Activated CD8-positive, alpha-beta memory T cell treated with anti-CD3 and anti-CD28 coated beads for 36 hours (primary cell): ENCODE results near the gene PHKG1. TPM values are rescaled to one million over a fixed set of nuclear protein-coding genes. Genes with fewer than 3 reads are reported as not detected.
"Not testable (repeated sequence)": the region's sequence is repeated elsewhere in the genome, so short reads cannot be mapped to it uniquely, and the experiment has no call there.

Experiments
- CTCF ChIA-PET: fragments of 350-600 bp; sonication (Branson Sonifier 250); formaldehyde crosslinking; loops from one replicate; lab custom pipeline; 2021; ENCODE audit warnings: antibody characterized with exemption; lab: Charles Lee
- POLR2A ChIA-PET: fragments of 350-600 bp; sonication (Branson Sonifier 250); formaldehyde crosslinking; loops from one replicate; lab custom pipeline; 2021; ENCODE audit warnings: antibody characterized with exemption; lab: Charles Lee
- total RNA-seq, 2 experiments: library from RNA; stranded (reverse); gene quantifications; one replicate each; pipeline ENCODE4 v1.2.3, GENCODE V29; 2021

Gene PHKG1
- total RNA-seq, 2 experiments from 2014 or later = 1.3 to 1.6 TPM

GRCh38 chr7:56091591-56091990 is 1.2 kb downstream of the PHKG1 start:
- POLR2A ChIA-PET = no interaction called here
- CTCF ChIA-PET = interaction anchor here (2.5 kb wide), 1 partner anchor 17 kb away, joined by 7 read pairs; no protein-coding TSS in a partner anchor

- POLR2A ChIA-PET = interaction anchor here (0.6 kb wide), 1 partner anchor 19 kb away, joined by 3 read pairs; the partner anchor contains the start of gene CHCHD2
- CTCF ChIA-PET = no interaction called here
Measured at GRCh38 chr7:56087445-56087844, 5.3 kb downstream of the PHKG1 start.

- CTCF ChIA-PET = no interaction called here
- POLR2A ChIA-PET = interaction anchor here (0.6 kb wide), 1 partner anchor 20 kb away, joined by 3 read pairs; the partner anchor contains the start of gene CHCHD2
Measured at GRCh38 chr7:56086761-56087160, 6.0 kb downstream of the PHKG1 start.

GRCh38 chr7:56083150-56083785 is 9.5 kb downstream of the PHKG1 start:
- ChIA-PET POLR2A (no interaction called here), CTCF (interaction anchor here (1.2 kb wide), 1 partner anchor 8 kb away, joined by 4 read pairs; no protein-coding TSS in a partner anchor)

DNA sequence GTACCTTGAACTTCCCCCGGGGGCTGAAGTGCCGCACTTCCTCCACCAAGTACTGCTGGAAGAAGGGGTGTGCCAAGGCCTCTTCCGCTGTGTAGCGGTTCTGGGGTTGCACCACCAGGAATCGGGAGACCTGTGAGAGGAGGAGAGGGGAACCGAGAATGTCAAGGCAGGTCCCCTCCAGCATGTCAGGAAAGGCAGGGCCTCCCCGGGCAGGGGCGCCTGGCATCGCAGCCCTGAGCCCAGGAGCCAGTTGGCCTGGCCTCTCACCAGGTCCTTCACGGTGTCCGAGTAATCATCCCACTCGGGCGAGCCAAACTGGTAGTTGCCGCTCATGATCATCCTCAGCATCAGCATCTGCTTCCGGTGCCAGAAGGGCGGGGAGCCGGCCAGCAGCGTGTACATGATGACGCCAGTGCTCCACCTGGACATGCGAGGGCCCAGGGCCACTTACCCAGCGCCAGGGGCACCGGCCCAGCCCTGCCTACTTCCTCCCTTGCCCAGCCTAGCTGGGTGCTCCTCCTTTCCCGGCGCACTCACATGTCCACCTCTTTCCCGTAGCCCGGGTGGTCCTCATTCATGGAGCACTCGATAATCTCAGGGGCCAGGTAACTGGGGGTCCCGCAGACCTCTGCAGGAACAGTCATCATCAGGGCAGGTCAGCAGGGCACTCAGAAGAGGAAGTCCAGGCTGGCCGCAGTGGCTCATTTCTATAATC is 11.0 kb downstream of the PHKG1 start:
- POLR2A ChIA-PET = no interaction called here
- CTCF ChIA-PET = no interaction called here

GRCh38 chr7:56080726-56081435 is 11.9 kb downstream of the PHKG1 start:
- POLR2A ChIA-PET, CTCF ChIA-PET: not testable (repeated sequence)

- ChIA-PET CTCF (no interaction called here), POLR2A (no interaction called here)
Measured at GRCh38 chr7:56079450-56080185, 13.1 kb downstream of the PHKG1 start.

DNA sequence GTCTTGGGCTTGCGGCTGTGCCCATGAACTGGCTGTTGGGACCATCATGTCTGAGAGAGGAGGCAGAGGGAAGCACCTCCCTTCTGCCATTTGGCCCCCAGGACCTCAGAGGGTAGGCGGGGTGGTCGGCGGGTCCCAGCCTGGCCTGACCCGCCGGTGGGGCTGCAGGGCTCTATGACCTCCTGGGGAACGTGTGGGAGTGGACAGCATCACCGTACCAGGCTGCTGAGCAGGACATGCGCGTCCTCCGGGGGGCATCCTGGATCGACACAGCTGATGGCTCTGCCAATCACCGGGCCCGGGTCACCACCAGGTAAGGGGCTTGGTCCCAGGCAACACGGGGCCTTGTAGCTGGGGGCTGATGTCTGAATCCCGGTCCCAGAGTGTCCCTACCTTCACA is 14.6 kb downstream of the PHKG1 start:
- ChIA-PET CTCF (no interaction called here), POLR2A (no interaction called here)

GRCh38 chr7:56077681-56078080 is 15.1 kb downstream of the PHKG1 start:
- POLR2A ChIA-PET = no interaction called here
- CTCF ChIA-PET = no interaction called here

DNA sequence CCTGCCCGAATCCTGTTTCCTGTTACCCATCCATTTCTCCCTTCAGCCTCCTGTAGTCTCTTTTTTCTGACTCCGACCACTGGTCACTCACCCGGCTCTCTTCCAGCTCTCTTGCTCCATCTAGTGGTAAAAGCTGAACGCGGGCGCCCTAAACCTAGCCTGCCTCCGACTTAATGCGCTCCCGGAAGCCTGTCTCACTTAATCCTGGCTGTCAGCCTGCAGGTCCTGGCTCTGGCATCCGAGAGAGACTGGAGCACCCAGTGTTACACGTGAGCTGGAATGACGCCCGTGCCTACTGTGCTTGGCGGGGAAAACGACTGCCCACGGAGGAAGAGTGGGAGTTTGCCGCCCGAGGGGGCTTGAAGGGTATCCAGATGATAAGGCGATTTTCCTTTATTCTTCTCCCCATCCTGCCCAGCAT is 18.4 kb downstream of the PHKG1 start:
- POLR2A ChIA-PET = interaction anchor here (0.6 to 1.3 kb wide), 3 partner anchors 23 to 74 kb away, joined by 3 to 5 read pairs (median 4); partner anchors contain the start of gene PSPH
- CTCF ChIA-PET = interaction anchor here (0.7 to 3.0 kb wide), 11 partner anchors 8 to 432 kb away, joined by 3 to 16 read pairs (median 5); partner anchors contain the start of gene PHKG1

- POLR2A ChIA-PET = not testable (repeated sequence)
Measured at GRCh38 chr7:56066376-56066775, 26.4 kb downstream of the PHKG1 start.

DNA sequence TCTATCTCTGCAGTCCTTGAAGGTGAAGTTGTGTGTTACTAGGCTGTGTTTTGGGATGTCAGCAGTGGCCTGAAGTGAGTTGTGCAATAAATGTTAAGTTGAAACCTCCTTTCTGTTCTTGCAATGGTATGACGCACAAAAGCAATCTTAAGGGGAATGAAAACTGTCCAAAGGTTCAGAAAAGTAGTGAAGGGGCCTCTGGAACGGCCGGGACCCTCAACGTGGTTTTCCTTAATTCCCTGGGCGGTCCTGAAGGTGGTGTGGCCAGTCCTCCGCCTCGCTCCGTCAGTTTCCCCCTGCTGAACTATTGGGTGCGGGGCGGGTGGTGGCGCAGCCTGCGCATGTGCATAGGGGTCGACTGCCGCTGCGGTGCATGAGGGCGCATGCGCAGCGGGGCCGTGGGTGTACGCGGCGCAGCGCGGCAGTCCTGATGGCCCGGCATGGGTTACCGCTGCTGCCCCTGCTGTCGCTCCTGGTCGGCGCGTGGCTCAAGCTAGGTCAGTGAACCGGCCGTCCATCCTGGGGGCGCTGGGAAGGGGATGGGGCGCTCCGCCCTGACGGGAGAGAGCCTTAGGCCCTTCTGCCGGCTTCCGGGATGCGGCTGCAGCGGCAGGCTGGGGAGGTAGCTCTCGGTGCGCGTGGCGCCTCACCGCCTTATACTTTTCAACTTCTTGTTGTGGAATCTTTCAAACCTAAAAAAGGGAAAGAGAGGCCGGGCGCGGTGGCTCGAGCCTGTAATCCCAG is 28.7 kb downstream of the PHKG1 start, which contains the start of gene SUMF2:
TSS of gene SUMF2 (plus strand) at position 405 of the 744 bp plus-strand sequence. CDS start at position 431, 26 bp downstream.
- CTCF ChIA-PET = interaction anchor here (0.6 to 2.0 kb wide), 5 partner anchors 11 to 100 kb away, joined by 3 to 8 read pairs (median 4); partner anchors contain the start of genes CCT6A, NIPSNAP2 and PSPH
- POLR2A ChIA-PET = interaction anchor here (0.7 to 2.1 kb wide), 9 partner anchors 8 to 698 kb away, joined by 3 to 24 read pairs (median 4); partner anchors contain the start of genes CCT6A, CHCHD2, NIPSNAP2 and PSPH

More at GRCh38 chr7:56066376-56066775, 26.4 kb downstream of the PHKG1 start:
- CTCF ChIA-PET = interaction anchor here (1.3 to 2.0 kb wide), 2 partner anchors 8 to 102 kb away, joined by 4 to 8 read pairs; partner anchors contain the start of gene NIPSNAP2

DNA sequence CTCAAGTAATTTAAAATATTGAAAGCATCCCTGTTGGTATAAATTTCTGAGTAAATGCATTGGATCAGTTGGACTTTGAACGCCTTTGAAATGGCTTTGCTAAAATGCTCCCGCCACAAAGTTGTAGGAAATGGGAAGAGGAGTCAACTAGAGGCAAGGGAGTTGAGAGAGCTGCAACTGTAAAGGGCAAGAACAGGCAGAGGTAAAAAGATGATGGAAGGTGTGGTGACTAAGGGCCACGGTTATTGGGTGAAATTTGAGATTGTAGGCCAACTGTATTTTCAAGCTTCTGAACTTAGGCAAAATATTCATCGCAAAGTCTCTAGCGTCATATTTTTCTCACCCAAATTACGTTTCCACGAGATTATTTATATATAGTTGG is 29.3 kb downstream of the PHKG1 start:
- ChIA-PET POLR2A (no interaction called here), CTCF (no interaction called here)

- ChIA-PET POLR2A (interaction anchor here (0.8 to 1.2 kb wide), 2 partner anchors 11 kb away, joined by 3 to 4 read pairs; partner anchors contain the start of genes CCT6A and PSPH), CTCF (no interaction called here)
Measured at GRCh38 chr7:56062382-56062781, 30.4 kb downstream of the PHKG1 start.

- POLR2A ChIA-PET = no interaction called here
- CTCF ChIA-PET = interaction anchor here (0.6 kb wide), 1 partner anchor 105 kb away, joined by 3 read pairs; no protein-coding TSS in a partner anchor
Measured at GRCh38 chr7:56053993-56054392, 38.8 kb downstream of the PHKG1 start.

GRCh38 chr7:56053379-56053778 is 39.4 kb downstream of the PHKG1 start:
- ChIA-PET CTCF (interaction anchor here (0.6 kb wide), 1 partner anchor 105 kb away, joined by 3 read pairs; no protein-coding TSS in a partner anchor), POLR2A (no interaction called here)
